ENCODE data around the gene GJC2. TPM values are rescaled to one million over a fixed set of nuclear protein-coding genes. Genes with fewer than 3 reads are reported as not detected.

Gene GJC2
- polyA plus RNA-seq, 1 of the 3 experiments (the other 2 are of a cell fraction), result 0.92 TPM

DNA sequence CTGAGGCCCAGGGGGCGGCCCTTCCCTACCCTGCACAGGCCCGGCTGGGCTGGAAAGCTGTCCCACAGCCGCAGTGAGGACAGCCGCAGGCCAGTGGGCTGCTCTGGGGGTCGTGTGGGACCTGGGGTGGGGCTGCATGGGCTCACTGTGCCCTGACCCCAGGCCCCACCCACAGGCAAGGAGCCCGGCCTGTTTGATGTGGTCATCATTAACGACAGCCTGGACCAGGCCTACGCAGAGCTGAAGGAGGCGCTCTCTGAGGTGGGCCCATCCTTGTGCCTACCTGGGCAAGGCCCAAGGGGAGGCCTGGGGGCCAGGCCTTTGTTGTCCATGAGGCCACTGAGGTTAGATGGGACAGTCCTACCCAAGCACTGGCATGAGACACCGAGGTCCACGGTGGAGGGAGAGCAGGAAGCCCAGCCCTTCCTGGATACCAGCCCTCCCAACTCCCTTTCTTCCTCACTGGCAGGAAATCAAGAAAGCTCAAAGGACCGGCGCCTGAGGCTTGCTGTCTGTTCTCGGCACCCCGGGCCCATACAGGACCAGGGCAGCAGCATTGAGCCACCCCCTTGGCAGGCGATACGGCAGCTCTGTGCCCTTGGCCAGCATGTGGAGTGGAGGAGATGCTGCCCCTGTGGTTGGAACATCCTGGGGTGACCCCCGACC is 1.4 kb upstream of the GJC2 start:
- peaks cover 37% of the 10 kb centered on the region for H3K79me2 ChIP-seq (ENCODE audit: insufficient read depth)
- H3K9ac ChIP-seq, result no peak overlapping the region
- peak; percentile 19 for DNase-seq
- ChIA-PET POLR2A (no interaction called here), CTCF (interaction anchor here (1.2 kb wide), 1 partner anchor 17 kb away, joined by 3 read pairs; the partner anchor contains the start of gene IBA57)
- H3K9me2 ChIP-seq, result no peaks in the 10 kb centered on the region
- H3K27me3 ChIP-seq (ENCODE audit: insufficient read depth), result no peaks in the 10 kb centered on the region
- H4K20me1 ChIP-seq (ENCODE audit: insufficient read depth), result peaks cover 43% of the 10 kb centered on the region
- TF ChIP-seq FOSL2 (IDR thresholded peaks at IDR 0.05; ENCODE audit: borderline replicate concordance, low read depth) (no peak), EZH2phosphoT487 (IDR thresholded peaks at IDR 0.05; ENCODE audit: borderline replicate concordance, low read depth) (no peak), RAD21 (IDR thresholded peaks at IDR 0.05; ENCODE audit: low read length) (no peak), TCF12 (IDR thresholded peaks at IDR 0.05) (no peak), EP300 (IDR thresholded peaks at IDR 0.05; ENCODE audit: borderline replicate concordance in 1 of 2, low read depth in 1 of 2, low read length in 1 of 2) (no peak), SMC3 (IDR thresholded peaks at IDR 0.05; ENCODE audit: low read depth, low read length) (no peak), YY1 (IDR thresholded peaks at IDR 0.05; ENCODE audit: low read depth) (no peak)
- TF ChIP-seq, protein P1, sequence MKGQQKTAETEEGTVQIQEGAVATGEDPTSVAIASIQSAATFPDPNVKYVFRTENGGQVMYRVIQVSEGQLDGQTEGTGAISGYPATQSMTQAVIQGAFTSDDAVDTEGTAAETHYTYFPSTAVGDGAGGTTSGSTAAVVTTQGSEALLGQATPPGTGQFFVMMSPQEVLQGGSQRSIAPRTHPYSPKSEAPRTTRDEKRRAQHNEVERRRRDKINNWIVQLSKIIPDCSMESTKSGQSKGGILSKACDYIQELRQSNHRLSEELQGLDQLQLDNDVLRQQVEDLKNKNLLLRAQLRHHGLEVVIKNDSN (IDR thresholded peaks at IDR 0.05; ENCODE audit: borderline replicate concordance, low read depth), result no peak
- TF ChIP-seq, protein P2, sequence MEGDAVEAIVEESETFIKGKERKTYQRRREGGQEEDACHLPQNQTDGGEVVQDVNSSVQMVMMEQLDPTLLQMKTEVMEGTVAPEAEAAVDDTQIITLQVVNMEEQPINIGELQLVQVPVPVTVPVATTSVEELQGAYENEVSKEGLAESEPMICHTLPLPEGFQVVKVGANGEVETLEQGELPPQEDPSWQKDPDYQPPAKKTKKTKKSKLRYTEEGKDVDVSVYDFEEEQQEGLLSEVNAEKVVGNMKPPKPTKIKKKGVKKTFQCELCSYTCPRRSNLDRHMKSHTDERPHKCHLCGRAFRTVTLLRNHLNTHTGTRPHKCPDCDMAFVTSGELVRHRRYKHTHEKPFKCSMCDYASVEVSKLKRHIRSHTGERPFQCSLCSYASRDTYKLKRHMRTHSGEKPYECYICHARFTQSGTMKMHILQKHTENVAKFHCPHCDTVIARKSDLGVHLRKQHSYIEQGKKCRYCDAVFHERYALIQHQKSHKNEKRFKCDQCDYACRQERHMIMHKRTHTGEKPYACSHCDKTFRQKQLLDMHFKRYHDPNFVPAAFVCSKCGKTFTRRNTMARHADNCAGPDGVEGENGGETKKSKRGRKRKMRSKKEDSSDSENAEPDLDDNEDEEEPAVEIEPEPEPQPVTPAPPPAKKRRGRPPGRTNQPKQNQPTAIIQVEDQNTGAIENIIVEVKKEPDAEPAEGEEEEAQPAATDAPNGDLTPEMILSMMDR (IDR thresholded peaks at IDR 0.05), result no peak
- no peak overlapping the region for H3K27ac ChIP-seq (ENCODE audit: low read depth in 2 of 2, low read length in 1 of 2)
- no peak overlapping the region for H3K4me2 ChIP-seq
- H3F3A ChIP-seq (replicated peaks; ENCODE audit: insufficient read depth), result no peaks in the 10 kb centered on the region
- no peaks in the 10 kb centered on the region for H3K9me3 ChIP-seq
- no peak overlapping the region for H3K4me3 ChIP-seq (ENCODE audit: low read depth in 2 of 2, low read length in 1 of 2)
- H2AFZ ChIP-seq (ENCODE audit: low read depth), result no peak overlapping the region
- H3K4me1 ChIP-seq (ENCODE audit: control insufficient read depth in 1 of 2, insufficient read depth in 2 of 2, low read depth in 1 of 2, low read length in 1 of 2), result peaks cover 1 to 12% of the 10 kb centered on the region in 2 experiments; a peak in 2 of 4 replicates
- H3K36me3 ChIP-seq (replicated peaks in 1 of 2; ENCODE audit: control insufficient read depth in 1 of 2, insufficient read depth in 2 of 2, low read length in 1 of 2), result peaks cover 0 to 36% of the 10 kb centered on the region in 2 experiments
- WGBS (ENCODE audit: low lambda C conversion rate), result 83% methylated on average over 6 of the region's 18 CpGs

DNA sequence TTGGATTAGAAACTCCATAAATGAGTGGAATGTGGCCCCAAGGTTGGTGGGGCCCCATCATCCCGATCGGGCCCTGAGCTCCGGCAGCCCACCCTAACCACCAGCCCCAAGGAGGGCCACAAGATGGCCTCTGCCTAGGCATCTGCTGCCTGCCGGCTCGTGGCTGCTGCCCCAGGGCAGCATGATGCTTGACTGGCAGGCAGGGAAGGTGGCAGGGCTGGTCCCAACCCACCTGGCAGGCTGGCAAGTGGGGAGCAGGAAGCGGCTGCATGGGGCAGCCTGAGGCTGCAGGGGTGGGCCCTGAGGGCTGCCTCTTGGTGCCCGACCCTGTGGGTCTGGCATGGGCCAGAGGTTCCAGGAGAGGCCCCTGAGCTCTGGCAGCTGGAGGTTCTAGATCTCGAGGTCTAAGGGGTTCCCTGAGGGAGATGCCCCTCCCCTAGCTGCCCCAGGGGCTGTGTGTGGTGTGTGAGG is 760 bp upstream of the GJC2 start:
- Histone ChIP-seq H3K27me3 (ENCODE audit: insufficient read depth) (no peaks in the 10 kb centered on the region), H3K4me2 (no peak overlapping the region), H3K9me3 (no peaks in the 10 kb centered on the region), H3K79me2 (ENCODE audit: insufficient read depth) (peaks cover 31% of the 10 kb centered on the region), H2AFZ (ENCODE audit: low read depth) (no peak overlapping the region), H3K36me3 (replicated peaks in 1 of 2; ENCODE audit: control insufficient read depth in 1 of 2, insufficient read depth in 2 of 2, low read length in 1 of 2) (peaks cover 0 to 36% of the 10 kb centered on the region in 2 experiments), H3K9me2 (no peaks in the 10 kb centered on the region), H3K4me3 (ENCODE audit: low read depth in 2 of 2, low read length in 1 of 2) (no peak overlapping the region), H3F3A (replicated peaks; ENCODE audit: insufficient read depth) (no peaks in the 10 kb centered on the region), H3K27ac (ENCODE audit: low read depth in 2 of 2, low read length in 1 of 2) (no peak overlapping the region; a peak in 1 of 4 replicates), H3K9ac (no peak overlapping the region), H3K4me1 (ENCODE audit: control insufficient read depth in 1 of 2, insufficient read depth in 2 of 2, low read depth in 1 of 2, low read length in 1 of 2) (peaks cover 0 to 12% of the 10 kb centered on the region in 2 experiments; a peak in 1 of 4 replicates), H4K20me1 (ENCODE audit: insufficient read depth) (peaks cover 37% of the 10 kb centered on the region)
- ChIA-PET CTCF (interaction anchor here (1.2 kb wide), 1 partner anchor 16 kb away, joined by 3 read pairs; the partner anchor contains the start of gene IBA57), POLR2A (interaction anchor here (1.0 kb wide), 1 partner anchor 16 kb away, joined by 4 read pairs; the partner anchor contains the start of gene IBA57)
- no peak for DNase-seq
- WGBS (ENCODE audit: low lambda C conversion rate), result 100% methylated on average over 3 of the region's 8 CpGs
- no peak for TF ChIP-seq SIN3A (IDR thresholded peaks at IDR 0.05; ENCODE audit: borderline replicate concordance, low read depth, low read length)
- TF ChIP-seq YY1 (IDR thresholded peaks at IDR 0.05; ENCODE audit: low read depth), result no peak
- no peak for TF ChIP-seq ELF1 (IDR thresholded peaks at IDR 0.05)
- TF ChIP-seq RXRA (IDR thresholded peaks at IDR 0.05; ENCODE audit: borderline replicate concordance, low read depth), result no peak
- no peak for TF ChIP-seq TEAD4 (IDR thresholded peaks at IDR 0.05; ENCODE audit: borderline replicate concordance, insufficient read depth)
- TF ChIP-seq, protein P2 (IDR thresholded peaks at IDR 0.05), result no peak
- no peak for TF ChIP-seq NFIC (IDR thresholded peaks at IDR 0.05; ENCODE audit: borderline replicate concordance)
- no peak for TF ChIP-seq RCOR1 (IDR thresholded peaks at IDR 0.05; ENCODE audit: low read length)
- TF ChIP-seq, protein P1 (IDR thresholded peaks at IDR 0.05; ENCODE audit: borderline replicate concordance, low read depth), result no peak
- TF ChIP-seq NRF1 (IDR thresholded peaks at IDR 0.05; ENCODE audit: low read depth, low read length), result no peak
- TF ChIP-seq GATA2 (CRISPR knock-in tag; IDR thresholded peaks at IDR 0.05), result no peak
- TF ChIP-seq TAF1 (IDR thresholded peaks at IDR 0.05; ENCODE audit: borderline replicate concordance, low read depth, low read length), result no peak
- TF ChIP-seq FOSL2 (IDR thresholded peaks at IDR 0.05; ENCODE audit: borderline replicate concordance, low read depth), result no peak
- TF ChIP-seq EP300 (IDR thresholded peaks at IDR 0.05; ENCODE audit: borderline replicate concordance in 1 of 2, low read depth in 1 of 2, low read length in 1 of 2), result no peak
- TF ChIP-seq MEF2A (IDR thresholded peaks at IDR 0.05; ENCODE audit: borderline replicate concordance, low read depth), result no peak
